Fibroblast of lung (primary cell): Measurements from ENCODE around the gene KEAP1. TPM values are rescaled to one million over a fixed set of nuclear protein-coding genes. Genes with fewer than 3 reads are reported as not detected.
A peak's percentile ranks its signal among the peaks of the same experiment; 100 is the strongest.

Experiments
- DNase-seq, 2 donors: peaks; one replicate each; pipeline versions ENCODE4 v3.0.0 to v3.0.0-alpha.2; 2010; ENCODE audit warnings: low read depth in 2 of 2
- H2AFZ ChIP-seq: 2 replicates; pipeline ENCODE4 v1.5.1; 2012; ENCODE audit warnings: low read length, control low read depth, inconsistent platforms
- H3K27ac ChIP-seq: 2 replicates; pipeline ENCODE4 v1.5.1; 2011; ENCODE audit warnings: low read length, control low read depth; ENCODE audit not compliant: insufficient read depth
- H3K27me3 ChIP-seq: 2 replicates; pipeline ENCODE4 v1.5.1; 2011; ENCODE audit warnings: mild to moderate bottlenecking, low read length; ENCODE audit not compliant: control insufficient read depth, insufficient read depth
- H3K36me3 ChIP-seq: 2 replicates; pipeline ENCODE4 v1.5.1; 2011; ENCODE audit warnings: low read length; ENCODE audit not compliant: control insufficient read depth, insufficient read depth
- H3K4me1 ChIP-seq: 2 replicates; pipeline ENCODE4 v1.5.1; 2011; ENCODE audit warnings: low read length; ENCODE audit not compliant: control insufficient read depth, insufficient read depth; ENCODE audit errors: extremely low read depth
- H3K4me2 ChIP-seq: 2 replicates; pipeline ENCODE4 v1.5.1; 2011; ENCODE audit warnings: low read length, control low read depth; ENCODE audit not compliant: insufficient read depth; ENCODE audit errors: extremely low read depth
- H3K4me3 ChIP-seq, 4 experiments: fragments of 200-600 bp in 1 of 4; sonication (generic) in 1 of 4; replicated peaks in 1 of 4; 2 replicates each; pipeline ENCODE4 v1.5.1; 2011 to 2016; ENCODE audit warnings: low read length in 4 of 4, low read depth in 3 of 4, mild to moderate bottlenecking in 3 of 4, control low read depth in 2 of 4, inconsistent platforms in 1 of 4, mixed read lengths in 1 of 4; ENCODE audit not compliant: insufficient read depth in 1 of 4; ENCODE audit errors: control extremely low read depth in 1 of 4
- H3K79me2 ChIP-seq: 2 replicates; pipeline ENCODE4 v1.5.1; 2012; ENCODE audit warnings: mild to moderate bottlenecking, low read length, inconsistent platforms; ENCODE audit not compliant: control insufficient read depth, insufficient read depth
- H3K9ac ChIP-seq: 2 replicates; pipeline ENCODE4 v1.5.1; 2011; ENCODE audit warnings: mild to moderate bottlenecking, low read length, control low read depth; ENCODE audit not compliant: insufficient read depth
- H3K9me3 ChIP-seq: 2 replicates; pipeline ENCODE4 v1.5.1; 2012; ENCODE audit warnings: low read depth, low read length; ENCODE audit not compliant: control insufficient read depth, insufficient read depth
- H4K20me1 ChIP-seq: 2 replicates; pipeline ENCODE4 v1.5.1; 2011; ENCODE audit warnings: low read length; ENCODE audit not compliant: control insufficient read depth, insufficient read depth; ENCODE audit errors: extremely low read depth
- CTCF ChIP-seq, 2 donors: IDR thresholded peaks in 1 of 2; conservative IDR thresholded peaks in 1 of 2; 1 replicate in 1 of 2; 2 replicates in 1 of 2; pipeline ENCODE4 v1.5.1; 2011 to 2012; ENCODE audit warnings: low read length in 2 of 2, control low read depth in 1 of 2, inconsistent platforms in 1 of 2, low read depth in 1 of 2, mild to moderate bottlenecking in 1 of 2
- EZH2 ChIP-seq: IDR thresholded peaks from 2 replicates; pipeline ENCODE4 v1.5.1; 2012; ENCODE audit warnings: low read length, control low read depth, mild to moderate bottlenecking; ENCODE audit errors: missing control alignments
- polyA plus RNA-seq, 2 donors: library from polyadenylated mRNA; depleted of rRNA in 1 of 2; stranded (reverse) in 1 of 2; unstranded in 1 of 2; fragments of >200 nt; gene quantifications; 2 replicates each; pipeline ENCODE4 v1.2.1, GENCODE V29; 2011 to 2012; ENCODE audit warnings: missing spikeins in 1 of 2
- total RNA-seq: library from RNA; depleted of rRNA; stranded (reverse); fragments of >200 nt; gene quantifications from 2 replicates; pipeline ENCODE4 v1.2.1, GENCODE V29; 2014

Gene KEAP1
- total and polyA plus RNA-seq, 2 donors (not counting 1 experiment from before 2014, with no cell fraction given), result 36.1 to 103 TPM

GRCh38 chr19:10516064-10516385 lies 12.9 kb upstream of the KEAP1 start:
- H3K4me2 ChIP-seq, result no peak overlapping the region
- DNase-seq, result no peak

GRCh38 chr19:10514211-10515145 lies 11.3 kb upstream of the KEAP1 start:
- Histone ChIP-seq H2AFZ (no peak overlapping the region), H3K36me3 (no peaks in the 10 kb centered on the region), H4K20me1 (no peaks in the 10 kb centered on the region), H3K4me1 (peaks cover 4% of the 10 kb centered on the region), H3K4me3 (no peak overlapping the region), H3K79me2 (no peaks in the 10 kb centered on the region), H3K9ac (no peak overlapping the region), H3K27me3 (peaks cover 45% of the 10 kb centered on the region), H3K27ac (no peak overlapping the region), H3K4me2 (no peak overlapping the region), H3K9me3 (no peaks in the 10 kb centered on the region)
- TF ChIP-seq CTCF (conservative IDR thresholded peaks at IDR 0.05 in 1 of 2, IDR thresholded peaks at IDR 0.05 in 1 of 2; ENCODE audit: low read depth in 1 of 2, low read length in 2 of 2), result no peak
- TF ChIP-seq EZH2, result peak; percentile 88
- no peak for DNase-seq

More at GRCh38 chr19:10516064-10516385, 12.9 kb upstream of the KEAP1 start:
- TF ChIP-seq CTCF (conservative IDR thresholded peaks at IDR 0.05 in 1 of 2, IDR thresholded peaks at IDR 0.05 in 1 of 2; ENCODE audit: low read depth in 1 of 2, low read length in 2 of 2), result no peak
- TF ChIP-seq EZH2, result no peak
- peaks cover 45% of the 10 kb centered on the region for H3K27me3 ChIP-seq
- no peaks in the 10 kb centered on the region for H3K79me2 ChIP-seq
- no peaks in the 10 kb centered on the region for H3K9me3 ChIP-seq
- H3K4me1 ChIP-seq, result peaks cover 4% of the 10 kb centered on the region
- H3K27ac ChIP-seq, result no peak overlapping the region
- no peak overlapping the region for H3K4me3 ChIP-seq
- no peak overlapping the region for H3K9ac ChIP-seq
- no peaks in the 10 kb centered on the region for H4K20me1 ChIP-seq
- H3K36me3 ChIP-seq, result no peaks in the 10 kb centered on the region
- H2AFZ ChIP-seq, result no peak overlapping the region

GRCh38 chr19:10513223-10513622 lies 10.1 kb upstream of the KEAP1 start:
- no peaks in the 10 kb centered on the region for H4K20me1 ChIP-seq
- H3K79me2 ChIP-seq, result no peaks in the 10 kb centered on the region
- no peak overlapping the region for H3K27ac ChIP-seq
- no peak overlapping the region for H3K4me2 ChIP-seq
- H3K4me3 ChIP-seq, result no peak overlapping the region
- H3K9me3 ChIP-seq, result no peaks in the 10 kb centered on the region
- TF ChIP-seq EZH2 (no peak), CTCF (conservative IDR thresholded peaks at IDR 0.05 in 1 of 2, IDR thresholded peaks at IDR 0.05 in 1 of 2; ENCODE audit: low read depth in 1 of 2, low read length in 2 of 2) (no peak)
- H3K4me1 ChIP-seq, result peaks cover 4% of the 10 kb centered on the region
- H3K9ac ChIP-seq, result no peak overlapping the region
- no peak overlapping the region for H2AFZ ChIP-seq
- no peaks in the 10 kb centered on the region for H3K36me3 ChIP-seq
- DNase-seq, result no peak
- H3K27me3 ChIP-seq, result peaks cover 34% of the 10 kb centered on the region
